Parathyroid adenoma (tissue), 2 donors: ENCODE data around the gene ZBTB39.

Source experiments
- H2AFZ ChIP-seq: fragments of 300-600 bp; sonication (generic); one replicate; pipeline ENCODE4 v1.7.0; 2017; ENCODE audit warnings: antibody characterized with exemption, mild to moderate bottlenecking
- H3K27ac ChIP-seq: fragments of 300-600 bp; sonication (generic); one replicate; pipeline ENCODE4 v1.7.0; 2017
- H3K27me3 ChIP-seq: fragments of 300-600 bp; sonication (generic); one replicate; pipeline ENCODE4 v1.7.0; 2017; ENCODE audit warnings: low read length; ENCODE audit not compliant: control insufficient read depth, insufficient read depth
- H3K36me3 ChIP-seq: fragments of 300-600 bp; sonication (generic); one replicate; pipeline ENCODE4 v1.7.0; 2017; ENCODE audit warnings: low read length; ENCODE audit not compliant: control insufficient read depth, insufficient read depth
- H3K4me1 ChIP-seq: fragments of 300-600 bp; sonication (generic); one replicate; pipeline ENCODE4 v1.7.0; 2017; ENCODE audit warnings: control low read depth
- H3K4me2 ChIP-seq: fragments of 300-600 bp; sonication (generic); one replicate; pipeline ENCODE4 v1.7.0; 2017; ENCODE audit warnings: low read length
- H3K4me3 ChIP-seq: fragments of 300-600 bp; sonication (generic); one replicate; pipeline ENCODE4 v1.7.0; 2017; ENCODE audit warnings: low read depth, low read length
- H3K79me2 ChIP-seq: fragments of 300-600 bp; sonication (generic); one replicate; pipeline ENCODE4 v1.7.0; 2017; ENCODE audit warnings: control low read depth
- H3K9ac ChIP-seq: fragments of 300-600 bp; sonication (generic); one replicate; pipeline ENCODE4 v1.7.0; 2017; ENCODE audit warnings: mild to moderate bottlenecking
- H3K9me3 ChIP-seq: fragments of 300-600 bp; sonication (generic); one replicate; pipeline ENCODE4 v1.7.0; 2017; ENCODE audit warnings: low read length; ENCODE audit not compliant: control insufficient read depth
- CTCF ChIP-seq: fragments of 300-600 bp; sonication (generic); IDR thresholded peaks from one replicate; pipeline ENCODE4 v1.7.0; 2017; ENCODE audit warnings: antibody characterized with exemption, mild to moderate bottlenecking
- donor health status: primary hyperparathyroidism.

The ZBTB39 gene

GRCh38 chr12:57033431-57033830 is 27.1 kb upstream of the ZBTB39 start:
- H3K4me2 ChIP-seq: no peak overlapping the region
- no peak overlapping the region for H2AFZ ChIP-seq
- H3K79me2 ChIP-seq: no peaks in the 10 kb centered on the region
- H3K36me3 ChIP-seq: no peaks in the 10 kb centered on the region
- no peak overlapping the region for H3K9ac ChIP-seq
- no peak overlapping the region for H3K27ac ChIP-seq
- no peaks in the 10 kb centered on the region for H3K27me3 ChIP-seq
- H3K4me3 ChIP-seq: no peak overlapping the region
- no peaks in the 10 kb centered on the region for H3K9me3 ChIP-seq
- no peak for TF ChIP-seq CTCF
- H3K4me1 ChIP-seq: no peaks in the 10 kb centered on the region

GRCh38 chr12:57031789-57032188 is 25.4 kb upstream of the ZBTB39 start:
- H3K36me3 ChIP-seq: no peaks in the 10 kb centered on the region
- no peak for TF ChIP-seq CTCF
- H3K9ac ChIP-seq: no peak overlapping the region

GRCh38 chr12:57031138-57031725 is 24.9 kb upstream of the ZBTB39 start:
- Histone ChIP-seq H2AFZ (no peak overlapping the region), H3K27ac (no peak overlapping the region), H3K4me2 (no peak overlapping the region), H3K4me3 (no peak overlapping the region), H3K9me3 (no peaks in the 10 kb centered on the region), H3K27me3 (no peaks in the 10 kb centered on the region), H3K36me3 (no peaks in the 10 kb centered on the region), H3K4me1 (no peaks in the 10 kb centered on the region), H3K79me2 (no peaks in the 10 kb centered on the region), H3K9ac (no peak overlapping the region)
- TF ChIP-seq CTCF: no peak

More at GRCh38 chr12:57031789-57032188, 25.4 kb upstream of the ZBTB39 start:
- H2AFZ ChIP-seq: no peak overlapping the region
- H3K4me1 ChIP-seq: no peaks in the 10 kb centered on the region
- H3K4me2 ChIP-seq: no peak overlapping the region
- no peak overlapping the region for H3K27ac ChIP-seq
- no peak overlapping the region for H3K4me3 ChIP-seq
- no peaks in the 10 kb centered on the region for H3K9me3 ChIP-seq
- H3K79me2 ChIP-seq: no peaks in the 10 kb centered on the region
- no peaks in the 10 kb centered on the region for H3K27me3 ChIP-seq

- Histone ChIP-seq H3K4me2 (no peak overlapping the region), H3K27ac (no peak overlapping the region)
These were observed 23.1 kb upstream of the ZBTB39 start for GRCh38 chr12:57029457-57029856.

More at GRCh38 chr12:57029457-57029856, 23.1 kb upstream of the ZBTB39 start:
- Histone ChIP-seq H3K79me2 (no peaks in the 10 kb centered on the region), H2AFZ (no peak overlapping the region), H3K4me1 (no peaks in the 10 kb centered on the region), H3K36me3 (no peaks in the 10 kb centered on the region), H3K27me3 (no peaks in the 10 kb centered on the region), H3K4me3 (no peak overlapping the region), H3K9me3 (no peaks in the 10 kb centered on the region), H3K9ac (no peak overlapping the region)
- no peak for TF ChIP-seq CTCF
